Activated CD4-positive, alpha-beta memory T cell treated with anti-CD3 and anti-CD28 coated beads, Interleukin-2, amount 10 ng/mL, durations not matched to agents 7 days and 5 days (primary cell): Measurements from ENCODE around the gene RSF1. TPM values are rescaled to one million over a fixed set of nuclear protein-coding genes. Genes with fewer than 3 reads are reported as not detected.
"Not testable (repeated sequence)": the region's sequence is repeated elsewhere in the genome, so short reads cannot be mapped to it uniquely, and the experiment has no call there.

ENCODE experiments used
- CTCF ChIA-PET: fragments of 350-600 bp; sonication (Branson Sonifier 250); formaldehyde crosslinking; loops from one replicate; lab custom pipeline; 2021; ENCODE audit warnings: antibody characterized with exemption, inconsistent platforms; lab: Charles Lee
- POLR2A ChIA-PET: fragments of 350-600 bp; sonication (Branson Sonifier 250); formaldehyde crosslinking; loops from one replicate; lab custom pipeline; 2021; ENCODE audit warnings: antibody characterized with exemption; lab: Charles Lee
- DNase-seq: peaks from one replicate; pipeline ENCODE4 v3.0.0-alpha.2; 2020
- H3K27ac Mint-ChIP-seq: one replicate; pipeline ENCODE4 v1.8.0; 2021; ENCODE audit warnings: mild to moderate bottlenecking, mixed read lengths
- H3K27me3 Mint-ChIP-seq: one replicate; pipeline ENCODE4 v1.8.0; 2021; ENCODE audit warnings: mixed read lengths
- H3K36me3 Mint-ChIP-seq: one replicate; pipeline ENCODE4 v1.8.0; 2021; ENCODE audit warnings: low read depth, mixed read lengths
- H3K4me1 Mint-ChIP-seq: one replicate; pipeline ENCODE4 v1.8.0; 2021; ENCODE audit warnings: mixed read lengths
- H3K4me3 Mint-ChIP-seq: one replicate; pipeline ENCODE4 v1.8.0; 2021; ENCODE audit warnings: mild to moderate bottlenecking, mixed read lengths
- H3K9me3 Mint-ChIP-seq: one replicate; pipeline ENCODE4 v1.8.0; 2021; ENCODE audit warnings: mixed read lengths
- total RNA-seq, 2 experiments: library from RNA; stranded (reverse); gene quantifications; one replicate each; pipeline ENCODE4 v1.2.3, GENCODE V29; 2021

Gene RSF1
- total RNA-seq, 2 experiments from 2014 or later, result 58.6 to 62.5 TPM

DNA sequence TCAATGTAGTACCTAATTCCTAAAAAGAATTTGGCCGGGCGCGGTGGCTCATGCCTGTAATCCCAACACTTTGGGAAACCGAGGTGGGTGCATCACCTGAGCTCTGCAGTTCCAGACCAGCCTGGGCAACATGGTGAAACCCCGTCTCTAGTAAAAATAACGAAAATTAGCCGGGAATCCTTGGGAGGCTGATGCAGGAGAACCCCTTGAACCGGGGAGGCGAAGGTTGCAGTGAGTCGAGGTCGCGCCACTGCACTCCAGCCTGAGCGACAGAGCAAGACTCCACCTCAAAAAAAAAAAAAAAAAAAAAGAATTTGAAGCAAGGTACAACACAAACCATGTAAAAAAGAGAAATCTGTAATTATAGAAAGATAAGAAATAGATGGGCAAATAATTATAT is 1.6 kb upstream of the RSF1 start:
- H3K36me3 Mint-ChIP-seq, result peaks cover 12% of the 10 kb centered on the region

GRCh38 chr11:77821349-77821851 is 878 bp upstream of the RSF1 start:
- ChIA-PET POLR2A (interaction anchor here (4.0 kb wide), 1 partner anchor 173 kb away, joined by 31 read pairs; the partner anchor contains the start of gene INTS4), CTCF (interaction anchor here (0.7 kb wide), 1 partner anchor 42 kb away, joined by 4 read pairs; no protein-coding TSS in a partner anchor)
- peak overlapping the region; percentile 97 for H3K4me3 Mint-ChIP-seq
- no peaks in the 10 kb centered on the region for H3K27me3 Mint-ChIP-seq
- DNase-seq, result peak; percentile 21
- peaks cover 15% of the 10 kb centered on the region for H3K36me3 Mint-ChIP-seq
- H3K27ac Mint-ChIP-seq, result peak overlapping the region; percentile 94
- H3K4me1 Mint-ChIP-seq, result peaks cover 28% of the 10 kb centered on the region
- no peaks in the 10 kb centered on the region for H3K9me3 Mint-ChIP-seq

More for the DNA sequence above, 1.6 kb upstream of the RSF1 start:
- not testable (repeated sequence) for H3K27me3 Mint-ChIP-seq, H3K27ac Mint-ChIP-seq, H3K4me3 Mint-ChIP-seq, DNase-seq, H3K9me3 Mint-ChIP-seq
- POLR2A ChIA-PET, result interaction anchor here (4.0 kb wide), 1 partner anchor 173 kb away, joined by 31 read pairs; the partner anchor contains the start of gene INTS4
- peaks cover 24% of the 10 kb centered on the region for H3K4me1 Mint-ChIP-seq
- CTCF ChIA-PET, result interaction anchor here (0.7 kb wide), 1 partner anchor 43 kb away, joined by 4 read pairs; no protein-coding TSS in a partner anchor

- Mint-ChIP-seq H3K27me3 (no peaks in the 10 kb centered on the region), H3K36me3 (peaks cover 26% of the 10 kb centered on the region), H3K4me3 (peak overlapping the region; percentile 97), H3K9me3 (peaks cover 3% of the 10 kb centered on the region), H3K27ac (peak overlapping the region; percentile 94), H3K4me1 (peaks cover 33% of the 10 kb centered on the region)
- ChIA-PET POLR2A (interaction anchor here (0.8 to 4.0 kb wide), 11 partner anchors 19 to 756 kb away, joined by 3 to 31 read pairs (median 3); partner anchors contain the start of genes CLNS1A, INTS4, KCTD21 and USP35), CTCF (interaction anchor here (4.0 kb wide), 1 partner anchor 175 kb away, joined by 14 read pairs; the partner anchor contains the start of gene INTS4)
- peak; percentile 41 for DNase-seq
Measured at GRCh38 chr11:77819921-77820564, 479 bp downstream of the RSF1 start.

GRCh38 chr11:77819411-77819920 is 1.1 kb downstream of the RSF1 start:
- Mint-ChIP-seq H3K9me3 (peaks cover 7% of the 10 kb centered on the region), H3K4me3 (peak overlapping the region; percentile 97), H3K27me3 (no peaks in the 10 kb centered on the region), H3K36me3 (peaks cover 30% of the 10 kb centered on the region), H3K27ac (peak overlapping the region; percentile 94), H3K4me1 (peaks cover 37% of the 10 kb centered on the region)
- ChIA-PET POLR2A (interaction anchor here (0.8 to 4.0 kb wide), 12 partner anchors 19 to 757 kb away, joined by 3 to 31 read pairs (median 3); partner anchors contain the start of genes CLNS1A, INTS4, KCTD21 and USP35), CTCF (interaction anchor here (1.5 to 4.0 kb wide), 2 partner anchors 175 to 180 kb away, joined by 5 to 14 read pairs; partner anchors contain the start of gene INTS4)
- peak; percentile 86 for DNase-seq

- H3K4me1 Mint-ChIP-seq, result peaks cover 36% of the 10 kb centered on the region
- peaks cover 7% of the 10 kb centered on the region for H3K9me3 Mint-ChIP-seq
- H3K36me3 Mint-ChIP-seq, result peaks cover 56% of the 10 kb centered on the region
- ChIA-PET CTCF (interaction anchor here (0.9 kb wide), 1 partner anchor 9 kb away, joined by 3 read pairs; no protein-coding TSS in a partner anchor), POLR2A (no interaction called here)
- DNase-seq, result no peak
- H3K4me3 Mint-ChIP-seq, result no peak overlapping the region
- H3K27ac Mint-ChIP-seq, result no peak overlapping the region
- no peaks in the 10 kb centered on the region for H3K27me3 Mint-ChIP-seq
Measured at GRCh38 chr11:77815459-77815858, 5.1 kb downstream of the RSF1 start.

DNA sequence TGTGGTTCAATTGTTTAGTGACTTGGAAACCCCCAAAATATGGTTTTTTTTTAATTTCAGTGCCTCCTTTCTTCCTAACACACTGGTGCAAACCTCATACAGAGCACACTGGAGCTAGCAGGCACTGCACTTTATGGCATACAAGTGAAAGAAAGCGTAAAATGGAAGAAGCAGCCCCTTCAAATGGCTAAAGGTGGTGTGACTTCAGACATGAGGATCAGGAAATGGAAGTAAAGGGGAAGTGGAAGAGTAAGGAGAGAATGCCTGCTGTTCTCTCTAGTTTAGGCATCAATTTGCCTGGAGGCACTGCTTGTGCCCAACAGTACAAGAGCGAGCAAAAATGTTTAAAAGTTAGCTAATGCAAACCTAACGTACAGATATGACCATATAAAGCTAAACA is 5.7 kb downstream of the RSF1 start:
- ChIA-PET POLR2A (no interaction called here), CTCF (no interaction called here)
- Mint-ChIP-seq H3K36me3 (peaks cover 60% of the 10 kb centered on the region), H3K4me1 (peaks cover 36% of the 10 kb centered on the region), H3K27ac (no peak overlapping the region), H3K4me3 (no peak overlapping the region), H3K27me3 (no peaks in the 10 kb centered on the region), H3K9me3 (peaks cover 7% of the 10 kb centered on the region)
- no peak for DNase-seq

DNA sequence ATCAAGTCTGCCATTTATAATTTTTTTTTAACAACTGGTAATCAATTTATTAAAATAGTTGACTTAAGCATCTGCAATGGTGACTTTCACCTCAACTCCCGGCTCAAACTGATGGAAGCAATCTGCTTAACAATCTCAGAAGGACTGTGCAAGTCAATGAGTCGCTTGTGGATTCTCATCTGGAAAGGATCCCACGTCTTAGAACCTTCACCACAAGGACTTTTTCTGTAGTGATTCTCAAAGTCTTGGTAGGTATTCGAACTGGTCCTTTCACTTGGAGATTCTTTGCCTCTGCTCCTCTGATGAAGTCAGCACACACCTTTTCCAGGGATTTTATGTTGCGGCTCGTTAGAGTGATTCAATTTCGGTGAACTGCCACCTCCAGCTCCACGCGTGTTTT is 7.3 kb downstream of the RSF1 start:
- H3K4me3 Mint-ChIP-seq, result no peak overlapping the region
- H3K9me3 Mint-ChIP-seq, result peaks cover 7% of the 10 kb centered on the region
- POLR2A ChIA-PET, result no interaction called here
- CTCF ChIA-PET, result no interaction called here
- no peaks in the 10 kb centered on the region for H3K27me3 Mint-ChIP-seq
- peaks cover 55% of the 10 kb centered on the region for H3K36me3 Mint-ChIP-seq
- DNase-seq, result no peak
- H3K27ac Mint-ChIP-seq, result no peak overlapping the region
- peaks cover 29% of the 10 kb centered on the region for H3K4me1 Mint-ChIP-seq

DNA sequence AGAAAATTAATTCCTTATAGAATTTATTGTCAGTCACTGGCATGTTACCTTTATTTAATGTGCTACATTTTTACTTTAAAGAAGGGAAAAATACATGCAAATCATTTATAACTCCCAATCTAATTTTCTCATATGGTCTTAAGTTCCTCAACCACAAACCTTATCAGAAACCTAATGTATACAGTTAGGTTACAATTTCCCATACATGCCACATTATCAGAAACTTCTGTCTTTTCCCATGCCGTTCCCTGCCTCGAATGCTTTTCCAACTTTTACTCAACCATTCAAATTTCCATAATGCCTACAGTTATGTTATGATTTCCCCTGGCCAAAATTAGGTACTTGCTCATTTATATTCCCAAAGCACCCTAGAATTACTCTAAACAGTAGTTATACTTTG is 13.5 kb downstream of the RSF1 start:
- H3K36me3 Mint-ChIP-seq, result peaks cover 30% of the 10 kb centered on the region
- no peak overlapping the region for H3K27ac Mint-ChIP-seq
- H3K4me3 Mint-ChIP-seq, result no peak overlapping the region
- H3K9me3 Mint-ChIP-seq, result no peaks in the 10 kb centered on the region
- CTCF ChIA-PET, result interaction anchor here (0.6 kb wide), 1 partner anchor 26 kb away, joined by 3 read pairs; no protein-coding TSS in a partner anchor
- no peak for DNase-seq
- POLR2A ChIA-PET, result no interaction called here
- no peaks in the 10 kb centered on the region for H3K27me3 Mint-ChIP-seq
- H3K4me1 Mint-ChIP-seq, result peaks cover 10% of the 10 kb centered on the region

- no peak for DNase-seq
- ChIA-PET CTCF (interaction anchor here (0.6 to 1.6 kb wide), 2 partner anchors 9 to 27 kb away, joined by 3 read pairs; no protein-coding TSS in a partner anchor), POLR2A (no interaction called here)
- Mint-ChIP-seq H3K4me1 (peaks cover 8% of the 10 kb centered on the region), H3K27me3 (no peaks in the 10 kb centered on the region), H3K36me3 (peaks cover 26% of the 10 kb centered on the region), H3K4me3 (no peak overlapping the region), H3K9me3 (no peaks in the 10 kb centered on the region), H3K27ac (no peak overlapping the region)
Measured at GRCh38 chr11:77806415-77806814, 14.1 kb downstream of the RSF1 start.

GRCh38 chr11:77801477-77801876 is 19.0 kb downstream of the RSF1 start:
- H3K9me3 Mint-ChIP-seq, result peaks cover 3% of the 10 kb centered on the region
- H3K4me1 Mint-ChIP-seq, result peaks cover 11% of the 10 kb centered on the region
- ChIA-PET POLR2A (no interaction called here), CTCF (no interaction called here)
- no peak for DNase-seq
- H3K36me3 Mint-ChIP-seq, result peaks cover 25% of the 10 kb centered on the region
- no peak overlapping the region for H3K4me3 Mint-ChIP-seq
- H3K27me3 Mint-ChIP-seq, result no peaks in the 10 kb centered on the region
- H3K27ac Mint-ChIP-seq, result no peak overlapping the region

GRCh38 chr11:77800449-77800848 is 20.1 kb downstream of the RSF1 start:
- CTCF ChIA-PET, result no interaction called here
- H3K27me3 Mint-ChIP-seq, result no peaks in the 10 kb centered on the region
- no peak for DNase-seq
- no peak overlapping the region for H3K4me3 Mint-ChIP-seq
- H3K4me1 Mint-ChIP-seq, result peaks cover 9% of the 10 kb centered on the region
- peaks cover 3% of the 10 kb centered on the region for H3K9me3 Mint-ChIP-seq
- POLR2A ChIA-PET, result interaction anchor here (0.8 kb wide), 1 partner anchor 20 kb away, joined by 3 read pairs; no protein-coding TSS in a partner anchor
- no peak overlapping the region for H3K27ac Mint-ChIP-seq
- H3K36me3 Mint-ChIP-seq, result peaks cover 32% of the 10 kb centered on the region

DNA sequence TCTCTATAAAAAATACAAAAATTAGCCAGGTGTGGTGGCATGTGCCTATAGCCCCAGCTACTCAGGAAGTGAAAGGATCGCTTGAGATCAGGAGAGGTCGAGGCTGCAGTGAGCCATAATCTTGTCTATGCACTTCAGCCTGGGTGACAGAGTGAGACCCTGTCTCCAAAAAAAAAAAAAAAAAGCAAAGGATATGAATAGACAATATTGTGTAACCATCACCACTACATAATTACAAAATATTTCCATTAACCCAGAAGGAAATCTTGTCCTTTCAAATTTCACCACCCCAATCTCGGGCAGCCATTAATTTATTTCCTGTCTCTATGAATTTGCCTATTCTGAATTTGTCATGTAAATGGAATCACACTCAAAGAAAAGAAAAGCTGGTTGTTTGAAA is 21.2 kb downstream of the RSF1 start:
- Mint-ChIP-seq H3K9me3 (peaks cover 3% of the 10 kb centered on the region), H3K4me1 (peaks cover 11% of the 10 kb centered on the region), H3K27me3 (no peaks in the 10 kb centered on the region), H3K27ac (no peak overlapping the region), H3K4me3 (no peak overlapping the region), H3K36me3 (peaks cover 34% of the 10 kb centered on the region)
- ChIA-PET POLR2A (no interaction called here), CTCF (no interaction called here)
- no peak for DNase-seq

- Mint-ChIP-seq H3K9me3 (peaks cover 24% of the 10 kb centered on the region), H3K36me3 (peaks cover 68% of the 10 kb centered on the region), H3K4me1 (peaks cover 12% of the 10 kb centered on the region), H3K4me3 (no peak overlapping the region), H3K27ac (no peak overlapping the region), H3K27me3 (no peaks in the 10 kb centered on the region)
- no peak for DNase-seq
- ChIA-PET POLR2A (no interaction called here), CTCF (interaction anchor here (0.9 kb wide), 1 partner anchor 201 kb away, joined by 3 read pairs; the partner anchor contains the start of gene INTS4)
Measured at GRCh38 chr11:77793972-77794371, 26.6 kb downstream of the RSF1 start.
